Measurements from ENCODE around the gene LSM12.
"Not testable (repeated sequence)": the region's sequence is repeated elsewhere in the genome, so short reads cannot be mapped to it uniquely, and the experiment has no call there.

LSM12 gene

GRCh38 chr17:44023545-44024270 is 42.8 kb downstream of the LSM12 start:
- H3K27ac ChIP-seq = no peak overlapping the region

GRCh38 chr17:44022246-44022645 is 44.2 kb downstream of the LSM12 start:
- no peak for TF ChIP-seq ZFX (IDR thresholded peaks at IDR 0.05; ENCODE audit: borderline replicate concordance)
- TF ChIP-seq CTCF (IDR thresholded peaks at IDR 0.05) = no peak
- no peak overlapping the region for H3K27ac ChIP-seq

More at GRCh38 chr17:44023545-44024270, 42.8 kb downstream of the LSM12 start:
- TF ChIP-seq CTCF (IDR thresholded peaks at IDR 0.05) (no peak), ZFX (IDR thresholded peaks at IDR 0.05; ENCODE audit: borderline replicate concordance) (no peak)

- not testable (repeated sequence) for H3K27ac ChIP-seq
Measured at GRCh38 chr17:44021227-44021626, 45.2 kb downstream of the LSM12 start.

DNA sequence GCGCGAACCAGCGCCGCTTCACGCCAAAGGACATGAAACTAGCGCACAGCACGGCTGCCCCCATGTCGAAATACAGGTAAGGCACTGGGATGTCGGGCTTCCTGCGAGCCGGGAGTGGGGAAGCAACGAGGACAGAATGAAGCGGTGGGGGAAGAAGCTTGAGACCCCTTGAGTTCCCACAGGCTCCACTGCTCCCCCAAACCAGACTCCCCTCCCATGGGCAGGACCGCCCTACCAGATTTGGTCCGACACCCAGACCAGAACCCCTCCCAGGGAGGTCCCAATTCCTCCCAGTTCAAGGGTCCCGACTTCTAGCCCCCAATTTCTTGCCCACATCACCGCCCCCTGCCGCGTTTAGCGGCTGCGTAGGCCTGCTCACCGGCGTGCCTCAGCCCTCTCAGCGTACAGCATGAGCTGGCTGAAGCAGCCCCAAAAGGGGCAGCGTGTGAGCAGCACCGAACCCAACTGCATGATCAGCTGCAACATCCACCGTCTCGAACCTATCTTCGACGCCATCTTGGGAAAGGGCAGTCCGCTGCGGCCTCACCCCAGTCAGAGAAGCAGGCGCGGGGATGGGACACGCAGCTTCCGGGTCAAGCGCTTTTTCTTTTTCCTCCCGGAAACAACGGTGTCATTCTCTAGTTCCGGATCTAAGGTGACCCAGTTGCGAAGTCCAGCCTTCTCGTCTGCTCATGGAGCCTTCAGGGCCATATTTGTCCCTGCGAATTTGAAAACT is 51.9 kb downstream of the LSM12 start, which contains the start of gene TMEM101:
Gene TMEM101 (minus strand): TSS at position 527 of the 736 bp plus-strand sequence. CDS start 11 bp downstream, at position 516.
- TF ChIP-seq ZFX (IDR thresholded peaks at IDR 0.05; ENCODE audit: borderline replicate concordance) = no peak
- no peak for TF ChIP-seq CTCF (IDR thresholded peaks at IDR 0.05)
- peak within 1 kb of the TSS; percentile 78 for H3K27ac ChIP-seq

GRCh38 chr17:44014133-44014436 is 52.4 kb downstream of the LSM12 start:
- TF ChIP-seq ZFX (IDR thresholded peaks at IDR 0.05; ENCODE audit: borderline replicate concordance) (no peak), CTCF (IDR thresholded peaks at IDR 0.05) (no peak)
- H3K27ac ChIP-seq = peak overlapping the region; percentile 78

DNA sequence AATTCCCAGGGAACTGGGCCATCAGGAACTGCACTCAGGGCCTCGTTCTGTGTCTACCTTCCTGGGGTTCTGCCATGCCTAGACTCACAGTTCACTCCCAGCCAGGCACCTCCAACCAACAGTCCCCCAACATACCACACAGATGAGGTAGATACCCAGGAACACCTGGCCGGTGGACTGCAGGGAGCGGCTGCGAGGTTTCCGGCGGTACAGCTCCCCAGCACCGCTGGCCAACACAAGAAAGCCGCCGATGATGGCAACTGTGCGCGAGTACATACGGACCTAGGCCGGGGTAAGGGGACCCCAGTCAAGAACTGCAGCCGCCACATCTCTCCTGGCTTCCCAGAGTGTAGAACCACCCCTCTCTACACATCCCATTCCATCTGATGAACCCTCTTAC is 53.6 kb downstream of the LSM12 start:
- no peak for TF ChIP-seq ZFX (IDR thresholded peaks at IDR 0.05; ENCODE audit: borderline replicate concordance)
- no peak for TF ChIP-seq CTCF (IDR thresholded peaks at IDR 0.05)
- H3K27ac ChIP-seq = no peak overlapping the region

DNA sequence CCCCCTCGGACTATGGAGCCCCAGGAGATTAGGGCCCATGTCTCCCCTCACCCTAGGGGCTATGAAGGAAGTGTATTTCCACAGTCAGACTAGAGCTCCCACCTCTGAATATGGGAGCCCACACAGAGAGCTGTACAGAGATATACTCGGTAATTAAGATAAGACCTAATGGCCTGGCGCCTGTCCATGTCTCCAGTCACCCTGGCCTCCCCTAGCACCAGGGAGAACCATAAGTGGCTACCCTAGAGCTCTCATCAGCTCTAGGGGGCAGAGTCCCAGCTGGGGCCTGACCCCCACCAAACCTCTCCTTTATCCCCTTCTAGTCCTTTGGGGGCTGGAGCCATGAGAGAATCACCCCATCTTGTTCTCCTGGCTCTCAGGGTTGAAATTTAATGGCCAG is 54.1 kb downstream of the LSM12 start:
- TF ChIP-seq ZFX (IDR thresholded peaks at IDR 0.05; ENCODE audit: borderline replicate concordance) (no peak), CTCF (IDR thresholded peaks at IDR 0.05) (no peak)
- no peak overlapping the region for H3K27ac ChIP-seq
